Measurements from ENCODE around the gene ZNF256. TPM values are rescaled to one million over a fixed set of nuclear protein-coding genes. Genes with fewer than 3 reads are reported as not detected.

ZNF256 gene
- 5.5 and 7.4 TPM in 2 replicates for total RNA-seq

GRCh38 chr19:57947419-57948134, at the start of gene ZNF256:
Gene ZNF256 (minus strand): TSS chr19:57947706. CDS start chr19:57947474, 232 bp downstream.

GRCh38 chr19:57974434-57974833, 26.9 kb upstream of the ZNF256 start, which contains the start of gene C19orf18:
Gene C19orf18 (minus strand): TSS chr19:57974534. CDS start chr19:57974432, 102 bp downstream.

GRCh38 chr19:57934820-57935665, 12.5 kb downstream of the ZNF256 start, which contains the start of gene ZNF418:
Gene ZNF418 (minus strand): TSS chr19:57935402. CDS start chr19:57933822, 1,580 bp downstream.

GRCh38 chr19:57916168-57916995, 31.1 kb downstream of the ZNF256 start, which contains the start of gene ZNF417:
Gene ZNF417 (minus strand): TSS chr19:57916592. CDS start chr19:57916411, 181 bp downstream.

Other genes starting within 250 kb of the ZNF256 start
- 4.2 and 6.6 TPM in 2 replicates for gene ZNF154, start 238.5 kb downstream of the ZNF256 start, total RNA-seq
- 6.7 and 12.5 TPM in 2 replicates for gene ZNF671, start 220.1 kb downstream of the ZNF256 start, total RNA-seq
- 14.9 and 17.6 TPM in 2 replicates for gene ZNF776, start 200.9 kb downstream of the ZNF256 start, total RNA-seq
- gene ZNF586, start 178.0 kb downstream of the ZNF256 start, total RNA-seq = 17.6 and 18.8 TPM in 2 replicates
- gene ZNF552, start 132.8 kb downstream of the ZNF256 start, total RNA-seq = 4.9 and 6.0 TPM in 2 replicates
- gene ZNF587B, start 117.4 kb downstream of the ZNF256 start, total RNA-seq = 23.0 and 24.4 TPM in 2 replicates
- 22.1 and 33.4 TPM in 2 replicates for gene ZNF587, start 97.8 kb downstream of the ZNF256 start, total RNA-seq
- 8.8 and 9.4 TPM in 2 replicates for gene ZNF814, start 58.7 kb downstream of the ZNF256 start, total RNA-seq
- 16.7 and 22.6 TPM in 2 replicates for gene ZNF417, start 31.1 kb downstream of the ZNF256 start, total RNA-seq
- gene ZNF418, start 12.3 kb downstream of the ZNF256 start, total RNA-seq = 6.8 and 7.3 TPM in 2 replicates
- gene C19orf18, start 26.8 kb upstream of the ZNF256 start, total RNA-seq = 0.65 TPM in 1 of 2 replicates, not detected in the other
- 19.3 and 22.1 TPM in 2 replicates for gene ZNF606, start 55.1 kb upstream of the ZNF256 start, total RNA-seq
- 0.11 TPM in 1 of 2 replicates, not detected in the other for gene ZSCAN1, start 86.3 kb upstream of the ZNF256 start, total RNA-seq
- 5.2 and 8.9 TPM in 2 replicates for gene ZNF135, start 111.6 kb upstream of the ZNF256 start, total RNA-seq
- 34.4 and 40.2 TPM in 2 replicates for gene ZSCAN18, start 150.5 kb upstream of the ZNF256 start, total RNA-seq
- gene ZNF329, start 203.1 kb upstream of the ZNF256 start, total RNA-seq = 11.4 and 16.0 TPM in 2 replicates
- gene ZNF274, start 235.4 kb upstream of the ZNF256 start, total RNA-seq = 9.5 and 14.5 TPM in 2 replicates

Data from articular chondrocyte of knee joint (primary cell).